ENCODE data around the gene GPHN.
A peak's percentile ranks its signal among the peaks of the same experiment; 100 is the strongest.

GPHN gene

GRCh38 chr14:66601932-66602578, 94.1 kb downstream of the GPHN start:
- no peak for DNase-seq (ENCODE audit: low spot score)

DNA sequence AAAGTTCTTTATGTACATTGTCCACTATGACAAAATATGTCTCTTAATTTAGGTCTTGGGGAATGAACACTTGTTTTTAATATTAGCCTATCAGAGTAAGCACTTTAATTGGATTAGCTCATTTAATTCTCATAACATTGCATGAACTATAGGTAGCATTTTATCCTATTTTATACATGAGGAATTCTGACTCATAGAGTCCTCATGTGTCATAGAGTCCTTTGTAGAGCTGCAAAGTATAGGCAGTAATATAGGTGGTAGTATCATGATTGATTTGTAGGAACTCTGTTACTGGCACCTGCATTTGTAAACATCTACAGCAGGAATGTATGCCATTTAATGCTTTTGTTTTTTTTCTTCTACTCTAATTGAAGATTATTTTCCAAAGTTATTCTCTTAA, 96.0 kb downstream of the GPHN start:
- DNase-seq (ENCODE audit: low spot score) = no peak

DNA sequence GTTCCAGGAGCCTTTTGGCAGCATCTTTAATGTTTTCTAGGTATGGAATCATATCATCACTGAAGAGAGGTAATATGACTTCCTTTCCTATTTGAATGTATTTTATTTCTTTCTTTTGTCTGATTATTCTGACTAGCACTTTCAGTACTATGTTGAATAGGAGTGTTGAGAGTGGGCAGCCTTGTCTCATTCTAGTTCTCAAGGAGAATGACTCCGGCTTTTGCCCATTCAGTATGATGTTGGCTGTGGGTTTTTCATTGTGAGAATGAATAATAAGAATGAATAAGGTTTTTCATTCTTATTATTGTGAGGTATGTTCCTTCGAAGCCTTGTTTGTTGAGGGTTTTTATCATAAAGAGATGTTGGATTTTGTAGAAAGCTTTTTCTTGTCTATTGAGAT, 98.9 kb downstream of the GPHN start:
- DNase-seq (ENCODE audit: low spot score) = no peak

- peak; percentile 27 for DNase-seq (ENCODE audit: low spot score)
Observed at GRCh38 chr14:66610154-66610563, 102.2 kb downstream of the GPHN start.

DNA sequence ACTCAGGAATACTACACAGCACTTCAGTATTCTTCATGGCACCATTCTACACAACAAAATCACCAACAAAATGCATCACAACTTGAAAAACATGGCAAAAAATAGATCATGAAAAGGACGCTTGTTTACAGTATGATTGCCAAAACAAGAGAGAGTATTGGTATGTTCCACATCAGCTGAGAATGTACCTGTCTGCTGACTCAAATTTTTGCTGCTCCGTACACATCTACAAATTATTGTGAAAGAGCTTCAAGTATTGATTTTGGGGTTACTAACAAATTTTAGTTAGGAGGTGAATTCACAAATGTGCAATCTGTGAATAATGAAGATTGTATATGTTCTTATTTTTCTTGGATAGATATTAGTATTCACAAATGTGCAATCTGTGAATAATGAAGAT, 105.4 kb downstream of the GPHN start:
- no peak for DNase-seq (ENCODE audit: low spot score)

- DNase-seq (ENCODE audit: low spot score) = no peak
Observed at GRCh38 chr14:66619952-66620351, 112.0 kb downstream of the GPHN start.

GRCh38 chr14:66623838-66624237, 115.9 kb downstream of the GPHN start:
- DNase-seq (ENCODE audit: low spot score) = no peak

GRCh38 chr14:66624336-66624937, 116.5 kb downstream of the GPHN start:
- DNase-seq (ENCODE audit: low spot score) = peak; percentile 67

DNA sequence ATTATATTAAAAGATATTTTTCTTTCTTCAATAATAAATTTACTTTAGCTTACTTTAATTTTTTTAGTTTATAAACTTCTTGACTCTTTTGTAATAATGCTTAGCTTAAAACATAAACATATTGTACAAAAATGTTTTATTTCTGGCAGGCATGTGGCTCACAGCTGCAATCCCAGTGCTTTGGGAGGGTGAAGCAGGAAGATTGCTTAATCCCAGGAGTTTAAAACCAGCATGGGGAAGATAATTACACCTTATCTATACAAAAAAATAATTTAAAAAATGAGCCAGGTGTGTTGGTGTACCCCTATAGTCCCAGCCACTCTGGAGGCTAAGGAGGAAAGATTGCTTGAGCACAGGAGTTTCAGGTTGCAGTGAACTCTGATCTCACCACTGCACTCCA, 120.7 kb downstream of the GPHN start:
- no peak for DNase-seq (ENCODE audit: low spot score)

DNA sequence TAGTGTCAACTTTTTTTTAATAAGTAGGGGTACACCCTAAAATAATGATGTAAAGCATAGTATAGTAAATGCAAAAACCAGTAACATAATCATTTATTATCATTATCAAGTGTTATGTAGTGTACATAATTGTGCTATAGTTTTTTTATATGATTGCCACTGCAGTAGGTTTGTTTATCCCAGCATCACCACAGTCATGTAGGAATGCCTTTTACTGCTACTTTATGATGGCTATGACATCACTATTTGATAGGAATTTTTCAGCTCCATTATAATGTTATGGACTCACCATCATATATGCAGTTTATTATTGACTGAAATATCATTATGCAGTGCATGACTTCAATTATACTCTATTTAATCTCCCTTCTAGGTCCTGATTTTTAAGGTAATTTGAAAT, 121.6 kb downstream of the GPHN start:
- DNase-seq (ENCODE audit: low spot score) = no peak

GRCh38 chr14:66634876-66635275, 126.9 kb downstream of the GPHN start:
- DNase-seq (ENCODE audit: low spot score) = no peak

DNA sequence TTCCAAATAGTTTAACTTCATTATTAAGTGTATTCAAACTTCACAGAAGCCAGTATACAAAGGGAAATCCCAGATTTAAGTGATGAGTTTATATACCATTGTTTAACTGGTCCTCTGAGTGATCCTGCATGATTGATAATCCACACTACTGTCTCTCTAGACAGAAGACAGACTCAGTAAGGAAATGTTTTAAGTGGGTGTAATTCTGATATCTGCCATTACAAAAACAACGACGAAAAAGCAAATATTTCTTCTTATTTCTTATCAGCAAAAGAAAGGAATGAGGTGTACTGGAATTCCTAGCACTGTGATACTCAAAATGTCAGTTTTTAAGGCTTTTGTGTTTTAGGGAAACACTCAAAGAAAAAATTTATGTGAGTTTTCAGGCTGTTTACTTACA, 127.5 kb downstream of the GPHN start:
- DNase-seq (ENCODE audit: low spot score) = no peak

DNA sequence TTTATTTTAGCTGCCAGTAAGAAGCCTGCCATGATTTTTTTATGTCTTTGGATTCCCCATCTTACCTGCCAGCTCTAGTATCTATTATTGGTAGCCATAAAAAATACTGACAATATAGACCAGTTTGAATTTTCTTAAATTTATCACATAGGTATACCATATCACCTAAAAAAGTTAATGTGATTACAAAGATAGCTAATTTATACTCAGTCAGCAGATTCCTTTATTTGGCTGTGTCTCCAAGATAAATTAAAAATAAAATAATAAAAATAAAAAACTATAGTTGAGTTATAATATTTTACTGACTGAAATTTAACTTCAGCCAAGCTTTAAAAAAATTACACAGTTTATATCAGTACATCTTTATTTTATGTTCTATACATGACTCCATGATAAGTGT, 128.3 kb downstream of the GPHN start:
- no peak for DNase-seq (ENCODE audit: low spot score)

- DNase-seq (ENCODE audit: low spot score) = no peak
Observed at GRCh38 chr14:66638689-66639088, 130.7 kb downstream of the GPHN start.

GRCh38 chr14:66641861-66642635, 134.1 kb downstream of the GPHN start:
- DNase-seq (ENCODE audit: low spot score) = no peak

GRCh38 chr14:66643344-66643743, 135.4 kb downstream of the GPHN start:
- DNase-seq (ENCODE audit: low spot score) = no peak

DNA sequence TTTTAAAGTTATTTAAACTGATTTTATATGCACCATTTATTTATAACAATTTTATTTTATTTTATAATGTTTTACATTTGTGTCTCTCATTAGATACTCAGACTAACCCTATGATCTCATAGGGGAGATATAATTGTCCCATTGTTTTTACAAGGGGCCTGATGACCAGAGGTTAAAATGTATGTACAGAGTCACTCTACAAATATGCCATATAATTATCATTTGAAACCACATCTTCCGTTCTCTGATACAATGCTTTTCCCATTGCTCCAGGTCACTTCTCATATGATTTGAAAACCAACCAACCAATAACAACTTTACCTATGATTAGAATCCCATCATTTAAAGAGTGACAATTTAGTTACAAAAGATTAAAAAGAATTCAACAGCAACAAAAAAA, 137.8 kb downstream of the GPHN start:
- DNase-seq (ENCODE audit: low spot score) = no peak

GRCh38 chr14:66649498-66649897, 141.6 kb downstream of the GPHN start:
- DNase-seq (ENCODE audit: low spot score) = no peak

DNA sequence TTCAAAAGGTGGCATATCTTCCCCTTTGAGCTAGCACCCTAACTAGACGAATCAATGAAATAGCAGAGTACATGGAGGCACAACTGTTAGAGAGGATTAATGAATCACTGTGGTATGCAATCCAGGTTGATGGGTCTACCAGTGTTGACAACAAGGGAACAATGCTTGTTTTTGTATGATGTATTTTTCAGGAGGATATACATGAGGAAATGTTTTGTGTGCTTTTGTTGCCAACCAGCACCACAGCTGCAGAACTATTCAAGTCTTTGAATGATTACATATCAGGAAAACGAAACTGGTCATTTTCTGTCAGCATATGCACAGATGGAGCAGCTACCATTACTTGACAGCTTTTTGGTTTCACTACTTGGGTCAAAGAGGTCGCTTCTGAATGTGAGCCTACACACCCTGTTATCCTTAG, 142.6 kb downstream of the GPHN start:
- no peak for DNase-seq (ENCODE audit: low spot score)

DNA sequence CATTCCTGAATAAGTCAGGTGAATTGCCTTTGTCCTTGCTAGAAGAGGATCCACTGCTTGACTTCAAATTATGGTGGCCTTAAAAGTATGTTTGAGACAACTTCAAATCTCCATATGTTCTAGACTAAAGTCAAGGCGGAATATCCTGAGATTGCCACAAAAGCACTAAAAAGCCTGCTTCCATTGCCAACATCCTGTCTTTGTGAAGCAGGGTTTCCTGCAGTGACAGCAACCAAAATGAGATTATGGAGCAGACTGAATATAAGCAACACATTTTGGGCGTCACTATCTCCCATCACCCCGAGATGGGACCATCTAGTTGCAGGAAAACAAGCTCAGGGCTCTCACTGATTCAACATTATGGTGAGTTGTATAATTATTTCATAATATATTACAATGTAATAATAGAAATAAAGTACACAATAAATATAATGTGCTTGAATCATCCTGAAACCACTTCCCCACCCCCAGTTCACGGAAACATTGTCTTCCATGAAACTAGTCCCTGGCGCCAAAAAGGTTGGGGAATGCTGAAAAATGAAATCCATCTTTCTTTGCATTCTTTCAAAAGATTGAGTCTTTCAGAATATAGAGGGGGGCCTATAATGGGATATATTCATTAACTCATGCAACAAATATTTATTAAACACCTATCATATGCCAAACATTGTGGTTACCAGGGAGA, 143.7 kb downstream of the GPHN start:
- no peak for DNase-seq (ENCODE audit: low spot score)

DNA sequence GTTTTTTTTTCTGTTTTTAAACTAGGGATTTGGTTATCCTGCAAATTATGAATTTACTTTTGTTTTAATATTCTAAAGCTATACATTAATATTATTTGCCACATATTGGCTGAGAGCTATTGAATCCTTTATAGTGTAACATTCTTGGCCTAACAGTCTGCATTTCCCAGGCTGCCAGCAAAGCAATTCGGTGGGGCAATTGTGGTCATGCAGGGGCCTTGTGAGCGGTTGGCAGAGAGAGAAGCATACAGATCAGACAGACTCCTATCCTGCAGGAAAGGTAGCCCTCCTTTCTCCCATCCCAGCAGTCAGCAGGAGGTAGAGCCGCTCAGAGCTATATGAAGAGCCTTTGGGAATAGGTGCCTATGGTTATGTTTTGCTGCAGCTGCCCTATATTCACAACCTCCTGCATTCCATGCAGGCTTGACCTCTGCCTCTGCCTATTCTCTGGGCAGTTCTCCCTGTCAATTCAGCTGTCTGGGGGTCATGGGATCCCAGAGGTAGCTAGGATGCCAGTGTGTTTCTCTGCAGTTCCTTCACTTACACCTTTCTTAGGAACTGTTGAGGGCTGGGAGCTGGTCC, 144.7 kb downstream of the GPHN start:
- peak; percentile 31 for DNase-seq (ENCODE audit: low spot score)

DNA sequence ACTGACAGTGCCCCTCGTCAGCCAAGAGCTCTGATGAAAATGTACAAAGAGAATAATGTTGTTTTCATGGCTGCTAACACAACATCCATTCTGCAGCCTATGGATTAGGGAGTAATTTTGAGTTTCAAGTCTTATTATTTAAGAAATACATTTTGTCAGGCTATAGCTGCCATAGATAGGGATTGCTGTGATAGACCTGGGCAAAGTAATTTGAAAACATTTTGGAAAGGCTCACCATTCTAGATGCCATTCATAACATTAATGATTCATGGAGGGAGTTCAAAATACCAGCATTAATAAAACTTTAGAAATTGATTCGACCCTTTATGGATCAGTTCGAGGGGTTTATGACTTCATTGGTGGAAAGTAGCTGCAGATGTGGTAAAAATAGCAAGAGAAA, 149.8 kb downstream of the GPHN start:
- DNase-seq (ENCODE audit: low spot score) = no peak
